ENCODE data around the gene CASTOR2.
"Not testable (repeated sequence)": the region's sequence is repeated elsewhere in the genome, so short reads cannot be mapped to it uniquely, and the experiment has no call there.

Gene CASTOR2

DNA sequence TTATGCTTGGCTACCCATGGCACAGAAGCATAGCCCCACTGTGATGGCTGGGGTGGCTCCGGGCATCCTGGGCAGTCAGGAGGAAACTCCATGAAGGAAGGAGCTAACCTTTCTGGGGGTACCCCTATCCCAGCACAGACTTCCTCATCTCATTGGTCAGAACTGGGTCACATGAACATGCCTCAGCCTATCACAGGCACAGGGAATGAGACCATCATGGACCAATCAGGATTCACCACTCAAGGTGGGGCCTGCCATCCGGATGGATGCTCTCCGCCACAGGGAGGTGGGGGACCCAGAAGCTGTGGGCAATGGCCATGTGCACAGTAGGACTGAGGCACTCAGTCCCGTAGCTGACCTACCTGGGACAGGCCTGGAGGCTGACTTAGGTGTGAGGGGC, 6.9 kb downstream of the CASTOR2 start:
- not testable (repeated sequence) for H3K27ac Mint-ChIP-seq; H3K27me3 Mint-ChIP-seq; H3K36me3 Mint-ChIP-seq (ENCODE audit: low read depth); DNase-seq; H3K4me1 Mint-ChIP-seq (ENCODE audit: low read depth); H3K9me3 Mint-ChIP-seq; H3K4me3 Mint-ChIP-seq

DNA sequence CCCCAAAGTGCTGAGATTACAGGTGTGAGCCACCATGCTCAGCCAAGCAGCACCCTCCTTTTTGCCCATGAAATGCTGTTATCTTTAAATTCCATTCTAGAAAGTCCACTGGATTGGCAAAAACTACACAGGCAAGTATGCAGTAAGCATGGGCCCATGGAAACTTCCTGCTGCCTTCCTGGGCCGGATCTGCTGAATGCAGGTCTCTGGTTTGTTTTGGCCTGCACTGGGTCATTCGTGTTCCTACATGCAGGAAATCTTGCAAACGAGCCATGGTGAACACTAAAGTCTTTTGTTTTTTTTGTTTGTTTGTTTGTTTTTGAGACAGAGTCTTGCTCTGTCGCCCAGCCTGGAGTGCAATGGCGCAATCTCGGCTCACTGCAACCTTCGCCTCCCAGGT, 7.9 kb downstream of the CASTOR2 start:
- H3K4me1 Mint-ChIP-seq (ENCODE audit: low read depth); H3K36me3 Mint-ChIP-seq (ENCODE audit: low read depth); H3K4me3 Mint-ChIP-seq; H3K9me3 Mint-ChIP-seq; H3K27me3 Mint-ChIP-seq; DNase-seq; H3K27ac Mint-ChIP-seq: not testable (repeated sequence)

DNA sequence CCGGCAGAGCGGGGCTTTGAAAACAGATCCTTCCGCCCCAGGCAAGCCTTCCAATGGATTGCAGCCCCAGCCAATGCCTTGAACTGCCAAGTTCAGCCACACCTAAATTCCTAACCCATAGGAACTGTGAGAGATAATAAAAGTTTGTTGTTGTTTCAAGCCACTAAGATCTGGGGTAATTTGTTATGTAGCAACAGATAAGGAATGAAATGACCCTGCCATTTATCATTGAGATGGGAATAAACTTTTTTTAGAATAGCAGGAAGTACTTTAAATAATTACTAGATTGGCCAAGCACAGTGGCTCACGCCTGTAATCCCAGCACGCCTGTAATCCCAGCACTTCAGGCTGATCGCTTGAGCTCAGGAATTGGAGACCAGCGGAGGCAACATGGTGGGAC, 11.5 kb downstream of the CASTOR2 start:
- H3K4me3 Mint-ChIP-seq; H3K27me3 Mint-ChIP-seq; DNase-seq; H3K4me1 Mint-ChIP-seq (ENCODE audit: low read depth); H3K9me3 Mint-ChIP-seq; H3K27ac Mint-ChIP-seq; H3K36me3 Mint-ChIP-seq (ENCODE audit: low read depth): not testable (repeated sequence)

DNA sequence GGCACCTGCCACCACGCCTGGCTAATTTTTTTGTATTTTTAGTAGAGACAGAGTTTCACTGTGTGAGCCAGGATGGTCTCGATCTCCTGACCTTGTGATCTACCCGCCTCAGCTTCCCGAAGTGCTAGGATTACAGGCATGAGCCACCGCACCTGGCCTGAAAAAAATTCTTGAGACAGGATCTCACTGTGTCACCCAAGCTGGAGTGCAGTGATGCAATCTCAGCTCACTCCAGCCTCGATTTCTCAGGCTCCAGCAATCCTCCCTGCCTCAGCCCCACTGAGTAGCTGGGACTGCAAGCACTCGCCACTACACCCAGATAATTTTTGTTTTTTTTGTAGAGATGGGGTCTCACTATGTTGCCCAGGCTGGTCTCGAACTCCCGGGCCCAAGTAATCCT, 13.0 kb downstream of the CASTOR2 start:
- H3K4me1 Mint-ChIP-seq (ENCODE audit: low read depth); H3K4me3 Mint-ChIP-seq; DNase-seq; H3K27me3 Mint-ChIP-seq; H3K9me3 Mint-ChIP-seq; H3K27ac Mint-ChIP-seq; H3K36me3 Mint-ChIP-seq (ENCODE audit: low read depth): not testable (repeated sequence)

DNA sequence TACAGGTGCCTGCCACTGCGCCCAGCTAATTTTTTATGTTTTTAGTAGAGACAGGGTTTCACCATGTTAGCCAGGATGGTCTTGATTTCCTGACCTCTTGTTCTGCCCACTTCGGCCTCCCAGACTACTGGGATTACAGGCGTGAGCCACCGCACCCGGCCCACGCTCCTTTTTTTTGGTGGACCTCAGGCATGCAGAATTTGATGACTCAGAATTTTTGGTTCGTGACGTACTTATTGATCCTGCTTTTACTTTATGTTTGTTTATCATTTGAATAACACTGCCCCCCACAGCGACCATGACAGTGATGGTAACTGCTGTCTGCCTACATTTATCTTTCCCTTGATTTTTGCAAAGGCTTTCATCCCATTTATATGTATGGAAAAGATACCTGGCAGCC, 23.9 kb downstream of the CASTOR2 start:
- not testable (repeated sequence) for H3K4me3 Mint-ChIP-seq; H3K4me1 Mint-ChIP-seq (ENCODE audit: low read depth); H3K27me3 Mint-ChIP-seq; H3K36me3 Mint-ChIP-seq (ENCODE audit: low read depth); DNase-seq; H3K27ac Mint-ChIP-seq; H3K9me3 Mint-ChIP-seq

DNA sequence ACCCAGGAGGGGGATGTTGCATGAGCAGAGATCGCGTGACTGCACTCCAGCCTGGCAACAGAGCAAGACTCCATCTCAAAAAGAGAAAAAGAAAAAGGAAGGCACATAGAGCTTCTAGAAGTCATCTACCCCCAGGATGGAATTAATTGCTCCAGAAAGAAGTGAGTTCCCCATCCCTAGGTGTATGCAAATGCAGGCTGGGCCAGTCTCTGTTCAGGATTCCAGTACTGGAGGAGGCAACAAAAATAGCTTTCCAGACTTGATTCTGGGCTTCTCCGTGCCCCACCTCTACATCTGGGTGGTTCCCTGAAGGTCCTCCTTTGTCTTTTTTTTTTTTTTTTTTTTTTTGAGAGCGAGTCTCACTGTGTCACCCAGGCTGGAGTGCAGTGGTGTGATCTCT, 28.6 kb downstream of the CASTOR2 start:
- no peaks in the 10 kb centered on the region for H3K9me3 Mint-ChIP-seq

DNA sequence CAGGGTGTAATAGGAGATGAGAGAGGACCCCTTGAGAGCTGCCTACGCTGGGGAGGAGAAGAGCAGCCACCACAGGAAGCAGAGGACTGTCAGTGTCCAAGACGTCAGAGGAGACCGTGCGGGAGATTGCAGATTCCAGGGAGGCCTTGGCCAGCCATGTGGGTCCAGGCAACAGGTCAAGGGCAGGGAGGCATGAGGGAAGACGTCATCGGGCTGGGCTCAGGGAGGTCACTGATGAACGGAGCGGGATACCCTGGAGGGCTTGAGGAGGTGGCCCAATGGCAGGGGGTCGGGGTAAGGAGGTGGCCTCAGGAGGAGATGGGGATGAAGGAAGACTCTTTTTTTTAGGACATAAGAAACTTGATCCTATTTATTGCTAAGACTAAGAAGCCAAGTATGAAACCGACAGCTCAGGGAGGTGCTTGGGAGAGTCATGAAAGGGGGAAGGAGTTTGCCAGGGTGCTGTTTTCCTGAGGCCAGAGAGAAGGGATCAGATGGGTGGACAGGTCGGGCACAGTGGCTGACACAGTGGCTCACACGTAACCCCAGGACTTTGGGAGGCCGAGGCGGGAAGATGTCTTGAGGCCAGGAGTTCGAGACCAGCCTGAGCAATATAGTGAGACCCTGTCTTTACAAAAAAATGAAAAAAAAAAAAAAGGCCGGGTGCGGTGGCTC, 30.5 kb downstream of the CASTOR2 start:
- not testable (repeated sequence) for H3K27ac Mint-ChIP-seq; DNase-seq; H3K27me3 Mint-ChIP-seq; H3K4me1 Mint-ChIP-seq (ENCODE audit: low read depth); H3K36me3 Mint-ChIP-seq (ENCODE audit: low read depth); H3K4me3 Mint-ChIP-seq; H3K9me3 Mint-ChIP-seq

More for the DNA sequence above, 28.6 kb downstream of the CASTOR2 start:
- Mint-ChIP-seq H3K4me3 (no peak overlapping the region), H3K36me3 (ENCODE audit: low read depth) (no peaks in the 10 kb centered on the region), H3K4me1 (ENCODE audit: low read depth) (peaks cover 4% of the 10 kb centered on the region), H3K27ac (no peak overlapping the region), H3K27me3 (no peaks in the 10 kb centered on the region)
- DNase-seq: no peak

DNA sequence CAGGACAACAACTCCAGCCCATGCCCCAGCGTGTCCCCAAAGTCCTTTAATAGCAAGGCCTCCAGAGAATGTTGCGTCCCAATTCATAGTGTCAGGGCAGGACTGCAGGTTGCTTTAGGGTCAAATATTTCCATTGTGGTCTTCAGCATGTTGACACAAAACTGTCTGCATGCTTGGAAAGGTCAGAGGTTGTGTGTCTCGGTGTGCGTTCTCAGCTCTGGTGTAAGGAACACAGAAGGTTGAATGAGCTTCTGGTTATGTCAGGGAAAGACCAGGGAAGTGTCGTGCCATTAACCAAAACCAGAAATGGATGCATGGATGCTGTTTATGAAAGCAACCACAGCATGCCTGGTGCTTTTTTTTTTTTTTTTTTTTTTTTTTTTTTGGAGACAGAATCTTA, 31.9 kb downstream of the CASTOR2 start:
- not testable (repeated sequence) for H3K9me3 Mint-ChIP-seq; H3K27ac Mint-ChIP-seq; DNase-seq; H3K36me3 Mint-ChIP-seq (ENCODE audit: low read depth); H3K27me3 Mint-ChIP-seq; H3K4me3 Mint-ChIP-seq; H3K4me1 Mint-ChIP-seq (ENCODE audit: low read depth)

DNA sequence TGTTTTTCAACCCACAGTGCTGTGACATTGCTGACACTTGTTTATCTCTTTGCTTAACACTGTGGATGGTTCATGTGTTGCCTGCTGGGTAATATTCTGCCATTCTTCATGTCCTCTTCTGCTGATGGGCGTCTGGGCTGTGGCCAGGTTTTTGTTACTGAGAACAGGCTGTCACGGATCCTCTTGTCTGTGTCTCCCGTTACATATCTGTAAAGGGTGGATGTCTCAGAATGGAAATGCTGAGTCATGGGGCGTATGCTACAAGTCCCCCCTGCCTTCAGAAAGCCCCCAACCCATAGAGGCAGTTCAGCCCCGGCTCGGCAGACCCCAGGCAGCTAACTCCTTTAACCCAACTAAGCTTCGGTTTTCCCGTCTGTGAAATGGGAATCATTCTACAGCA, 33.3 kb downstream of the CASTOR2 start:
- H3K9me3 Mint-ChIP-seq; H3K4me1 Mint-ChIP-seq (ENCODE audit: low read depth); DNase-seq; H3K36me3 Mint-ChIP-seq (ENCODE audit: low read depth); H3K27ac Mint-ChIP-seq; H3K4me3 Mint-ChIP-seq; H3K27me3 Mint-ChIP-seq: not testable (repeated sequence)

DNA sequence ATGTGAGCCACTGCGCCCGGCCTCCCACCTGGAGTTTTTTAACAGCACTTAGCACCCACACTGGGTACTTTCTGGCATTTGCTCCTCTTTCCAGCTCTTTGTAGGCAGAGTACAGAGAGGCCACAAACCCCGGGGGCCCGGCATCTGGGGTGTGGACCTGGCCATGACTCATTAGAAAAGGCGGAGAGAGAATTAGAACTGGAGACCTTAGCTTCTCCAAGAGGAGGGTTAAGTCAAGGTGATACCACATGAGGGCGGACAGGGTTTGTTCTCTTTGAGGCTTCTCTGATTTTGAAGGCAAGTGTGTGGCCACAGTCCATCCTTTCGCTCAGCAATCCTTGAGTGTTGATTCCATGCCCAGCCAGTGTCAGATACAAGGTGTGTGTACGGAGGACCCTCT, 36.9 kb downstream of the CASTOR2 start:
- not testable (repeated sequence) for H3K4me1 Mint-ChIP-seq (ENCODE audit: low read depth); H3K27me3 Mint-ChIP-seq; DNase-seq

DNA sequence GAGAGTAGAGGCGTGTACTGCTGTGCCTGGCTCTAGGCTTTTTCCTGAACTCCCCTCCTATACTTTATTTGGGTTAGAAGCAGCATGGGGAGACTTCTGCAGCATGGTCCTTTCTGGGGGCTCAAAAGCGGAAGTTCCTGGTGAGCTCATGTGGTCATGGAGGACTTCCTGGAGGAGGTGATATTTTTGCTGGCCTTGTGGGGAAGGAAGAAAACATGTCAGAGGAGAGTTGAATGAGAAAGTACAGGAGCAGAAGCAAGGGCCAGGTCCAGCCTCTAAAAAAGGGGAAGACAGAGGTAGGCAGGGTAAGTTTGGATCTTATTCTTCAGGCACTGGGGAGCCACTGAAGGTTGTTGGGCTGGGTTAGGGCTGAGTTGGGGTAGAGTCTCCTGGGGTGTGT, 45.5 kb downstream of the CASTOR2 start:
- no peak overlapping the region for H3K4me3 Mint-ChIP-seq
- no peaks in the 10 kb centered on the region for H3K4me1 Mint-ChIP-seq (ENCODE audit: low read depth)
- no peak for DNase-seq
- H3K9me3 Mint-ChIP-seq: no peaks in the 10 kb centered on the region
- no peaks in the 10 kb centered on the region for H3K36me3 Mint-ChIP-seq (ENCODE audit: low read depth)
- no peaks in the 10 kb centered on the region for H3K27me3 Mint-ChIP-seq
- H3K27ac Mint-ChIP-seq: no peak overlapping the region

More for the DNA sequence above, 36.9 kb downstream of the CASTOR2 start:
- H3K9me3 Mint-ChIP-seq; H3K36me3 Mint-ChIP-seq (ENCODE audit: low read depth); H3K27ac Mint-ChIP-seq; H3K4me3 Mint-ChIP-seq: not testable (repeated sequence)

DNA sequence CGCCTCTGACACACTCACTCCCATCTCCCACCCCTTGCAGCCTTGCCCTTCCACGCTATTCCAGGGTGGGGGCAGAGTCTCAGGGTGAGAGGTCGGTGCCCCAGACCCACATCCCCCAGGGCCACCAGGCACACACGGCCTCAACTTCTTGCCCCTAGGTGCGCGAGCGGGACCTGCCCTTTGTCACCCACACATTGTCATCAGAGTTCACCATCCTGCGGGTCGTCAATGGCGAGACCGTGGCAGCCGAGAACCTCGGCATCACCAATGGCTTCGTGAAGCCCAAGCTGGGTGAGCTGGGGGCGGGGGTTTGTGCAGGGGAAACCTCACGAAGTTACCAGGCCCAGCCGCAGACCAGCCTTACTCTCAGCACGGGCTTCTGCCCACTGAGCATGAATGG, 53.3 kb downstream of the CASTOR2 start:
- DNase-seq: no peak
- peaks cover 2% of the 10 kb centered on the region for H3K36me3 Mint-ChIP-seq (ENCODE audit: low read depth)
- no peaks in the 10 kb centered on the region for H3K4me1 Mint-ChIP-seq (ENCODE audit: low read depth)

DNA sequence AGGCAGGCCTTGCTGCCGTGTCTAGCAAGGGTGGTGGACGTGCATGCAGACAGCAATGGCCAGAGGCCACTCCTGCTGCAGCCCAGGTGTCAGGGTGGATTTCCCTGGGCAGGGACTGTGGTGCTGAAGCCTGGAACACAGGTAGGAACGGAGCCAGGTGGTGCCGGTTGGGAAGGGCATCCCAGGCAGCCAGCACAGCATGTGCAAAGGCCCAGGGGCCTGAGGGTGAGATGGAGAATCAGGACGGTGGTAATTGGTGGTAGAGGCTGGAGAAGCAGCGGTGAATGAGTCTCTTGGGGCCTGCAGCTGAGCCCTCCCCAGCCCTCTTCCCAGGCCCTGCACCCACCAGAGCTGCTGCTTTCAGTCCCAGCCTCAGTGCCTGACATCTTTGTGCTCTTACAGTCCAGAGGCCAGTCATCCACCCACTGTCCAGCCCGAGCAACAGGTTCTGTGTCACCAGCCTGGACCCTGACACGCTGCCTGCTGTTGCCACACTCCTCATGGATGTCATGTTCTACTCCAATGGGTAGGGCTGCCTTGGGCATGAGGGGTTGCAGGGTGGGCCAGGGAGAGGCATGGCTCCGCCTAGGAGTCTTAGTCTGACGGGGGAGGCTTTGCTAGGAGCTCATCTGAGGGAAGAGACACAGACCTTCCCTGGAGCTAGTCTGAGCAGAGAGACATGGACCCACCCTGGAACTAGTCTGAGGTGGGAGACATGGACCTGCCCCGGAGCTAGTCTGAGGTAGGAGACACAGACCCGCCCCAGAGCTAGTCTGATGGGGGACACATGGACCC, 54.3 kb downstream of the CASTOR2 start:
- no peak overlapping the region for H3K4me3 Mint-ChIP-seq
- peaks cover 2% of the 10 kb centered on the region for H3K36me3 Mint-ChIP-seq (ENCODE audit: low read depth)
- H3K27me3 Mint-ChIP-seq: no peaks in the 10 kb centered on the region
- no peak for DNase-seq
- H3K27ac Mint-ChIP-seq: no peak overlapping the region
- H3K4me1 Mint-ChIP-seq (ENCODE audit: low read depth): no peaks in the 10 kb centered on the region
- H3K9me3 Mint-ChIP-seq: no peaks in the 10 kb centered on the region

More for the DNA sequence above, 53.3 kb downstream of the CASTOR2 start:
- no peaks in the 10 kb centered on the region for H3K9me3 Mint-ChIP-seq
- H3K27me3 Mint-ChIP-seq: no peaks in the 10 kb centered on the region
- no peak overlapping the region for H3K27ac Mint-ChIP-seq
- no peak overlapping the region for H3K4me3 Mint-ChIP-seq

DNA sequence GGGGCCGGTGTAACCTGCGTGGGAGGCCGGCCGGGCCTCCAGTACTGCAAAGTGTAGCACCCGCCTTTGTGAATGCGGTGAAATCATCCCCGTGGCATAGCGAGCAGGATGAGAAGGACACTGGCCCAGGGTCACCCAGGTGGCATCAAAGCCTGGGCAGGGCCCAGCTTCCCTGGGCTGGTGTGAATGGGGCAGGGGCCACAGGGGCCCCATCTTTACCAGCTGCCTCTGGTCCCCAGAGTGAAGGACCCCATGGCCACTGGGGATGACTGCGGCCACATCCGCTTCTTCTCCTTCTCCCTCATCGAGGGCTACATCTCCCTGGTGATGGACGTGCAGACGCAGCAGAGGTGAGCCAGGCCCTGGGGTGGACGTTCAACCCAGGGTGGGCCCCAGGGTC, 55.3 kb downstream of the CASTOR2 start:
- Mint-ChIP-seq H3K4me3 (no peak overlapping the region), H3K36me3 (ENCODE audit: low read depth) (peaks cover 2% of the 10 kb centered on the region), H3K9me3 (no peaks in the 10 kb centered on the region), H3K4me1 (ENCODE audit: low read depth) (no peaks in the 10 kb centered on the region), H3K27me3 (no peaks in the 10 kb centered on the region), H3K27ac (no peak overlapping the region)
- no peak for DNase-seq

DNA sequence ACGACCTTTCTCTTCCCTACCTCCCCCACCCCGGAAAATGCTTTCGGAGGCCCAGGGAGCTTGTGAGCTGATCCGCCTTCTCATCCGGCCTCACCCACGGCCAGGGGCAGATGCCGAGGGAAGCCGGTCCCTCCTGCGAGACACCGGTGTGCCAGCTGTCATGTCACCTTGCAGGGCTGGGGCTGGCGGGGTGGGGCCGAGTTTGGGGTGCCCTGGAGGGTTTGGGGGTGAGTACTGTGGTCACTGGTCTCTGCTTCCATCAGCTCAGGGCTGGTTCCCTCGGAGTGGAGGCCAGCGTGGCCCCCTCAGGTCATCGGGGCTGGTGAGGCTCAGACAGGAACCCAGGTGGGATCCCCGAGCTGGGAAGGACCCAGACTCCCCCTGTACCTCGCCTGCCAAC, 60.4 kb downstream of the CASTOR2 start:
- DNase-seq: no peak
- Mint-ChIP-seq H3K4me3 (no peak overlapping the region), H3K36me3 (ENCODE audit: low read depth) (peaks cover 4% of the 10 kb centered on the region), H3K4me1 (ENCODE audit: low read depth) (no peaks in the 10 kb centered on the region), H3K9me3 (no peaks in the 10 kb centered on the region), H3K27ac (no peak overlapping the region), H3K27me3 (no peaks in the 10 kb centered on the region)
